Activated naive CD8-positive, alpha-beta T cell (primary cell): ENCODE results near the gene COL5A3.
"Not testable (repeated sequence)": the region's sequence is repeated elsewhere in the genome, so short reads cannot be mapped to it uniquely, and the experiment has no call there.

ENCODE experiments used
- H3K27ac Mint-ChIP-seq: one replicate; pipeline ENCODE4 v1.8.0; 2021; ENCODE audit warnings: mixed read lengths
- H3K27me3 Mint-ChIP-seq: one replicate; pipeline ENCODE4 v1.8.0; 2021; ENCODE audit warnings: mixed read lengths
- H3K36me3 Mint-ChIP-seq: one replicate; pipeline ENCODE4 v1.8.0; 2021; ENCODE audit warnings: mixed read lengths
- H3K4me1 Mint-ChIP-seq: one replicate; pipeline ENCODE4 v1.8.0; 2021; ENCODE audit warnings: low read depth, mixed read lengths
- H3K4me3 Mint-ChIP-seq: one replicate; pipeline ENCODE4 v1.8.0; 2021; ENCODE audit warnings: mild to moderate bottlenecking, mixed read lengths
- H3K9me3 Mint-ChIP-seq: one replicate; pipeline ENCODE4 v1.8.0; 2021; ENCODE audit warnings: low read depth, mixed read lengths

The COL5A3 gene

DNA sequence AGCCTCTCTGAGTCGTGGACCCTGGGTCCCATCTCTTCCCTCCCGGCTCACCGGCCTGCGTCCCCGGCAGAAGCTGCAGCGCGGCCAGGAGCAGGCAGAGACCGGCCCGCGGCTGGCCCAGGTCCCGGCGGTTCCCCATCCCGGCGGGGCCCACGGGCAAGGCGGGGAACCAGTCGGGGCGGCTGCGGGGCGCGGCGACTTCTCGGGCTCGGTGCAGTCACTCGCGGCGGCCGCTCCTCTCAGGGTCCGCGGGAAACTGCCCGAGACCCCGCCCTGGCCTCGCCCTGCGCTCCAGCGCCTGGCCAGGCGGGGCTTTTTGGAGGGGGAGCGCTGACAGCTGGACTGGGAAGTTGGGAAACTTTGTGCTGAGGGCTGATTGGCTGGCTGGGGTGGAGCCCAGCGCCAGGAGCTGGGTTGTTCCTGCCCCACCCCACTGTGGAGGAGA, at the start of gene COL5A3:
COL5A3 (minus strand) TSS at position 258 of the 445 bp plus-strand sequence; CDS start at position 139, 119 bp downstream.
- peak within 1 kb of the TSS; percentile 65 for H3K4me3 Mint-ChIP-seq
- no peak within 1 kb of the TSS for H3K27ac Mint-ChIP-seq
- peaks cover 14% of the 10 kb centered on the region for H3K4me1 Mint-ChIP-seq
- H3K27me3 Mint-ChIP-seq: peaks cover 47% of the 10 kb centered on the region
- peaks cover 2% of the 10 kb centered on the region for H3K36me3 Mint-ChIP-seq
- H3K9me3 Mint-ChIP-seq: no peaks in the 10 kb centered on the region

DNA sequence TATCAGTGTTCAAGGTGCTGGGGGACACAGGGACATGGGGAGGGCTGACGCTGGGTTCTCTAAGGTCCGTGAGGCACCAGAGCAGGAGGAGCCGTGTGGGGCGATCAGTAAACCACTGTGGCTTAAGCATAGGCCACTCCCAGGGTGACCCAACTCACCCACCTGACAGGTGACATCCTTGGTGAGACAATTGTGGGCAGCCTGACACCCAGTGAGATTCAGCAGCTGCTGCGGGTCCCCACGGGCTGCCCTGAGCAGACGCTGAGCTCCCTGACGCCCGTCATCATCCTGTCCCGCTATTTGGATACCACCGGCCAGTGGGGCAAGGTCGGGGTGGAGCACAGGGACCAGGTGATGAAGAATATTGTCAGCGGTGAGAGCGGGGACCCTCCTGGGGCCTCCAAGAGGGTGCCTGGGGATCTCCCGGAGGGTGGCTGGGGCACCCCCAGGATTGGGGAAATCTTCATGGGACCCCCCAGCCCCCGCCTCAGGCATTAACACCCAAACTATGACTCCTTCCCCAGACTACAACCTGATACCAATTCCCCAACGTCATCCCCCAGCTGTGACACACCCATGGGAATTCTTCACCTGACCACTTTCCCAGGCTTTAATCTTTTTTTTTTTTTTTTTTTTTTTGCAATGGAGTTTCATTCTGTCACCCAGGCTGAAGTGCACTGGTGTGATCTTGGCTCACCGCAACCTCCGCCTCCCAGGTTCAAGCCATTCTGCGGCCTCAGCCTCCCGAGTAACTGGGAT, 42.5 kb upstream of the COL5A3 start:
- Mint-ChIP-seq H3K36me3 (no peaks in the 10 kb centered on the region), H3K4me1 (no peaks in the 10 kb centered on the region), H3K27ac (no peak overlapping the region), H3K27me3 (no peaks in the 10 kb centered on the region), H3K4me3 (no peak overlapping the region), H3K9me3 (no peaks in the 10 kb centered on the region)

- Mint-ChIP-seq H3K4me1 (no peaks in the 10 kb centered on the region), H3K9me3 (peaks cover 3% of the 10 kb centered on the region), H3K36me3 (no peaks in the 10 kb centered on the region), H3K27ac (no peak overlapping the region), H3K27me3 (peaks cover 9% of the 10 kb centered on the region), H3K4me3 (no peak overlapping the region)
Observed at GRCh38 chr19:10049626-10050025, 39.3 kb upstream of the COL5A3 start.

DNA sequence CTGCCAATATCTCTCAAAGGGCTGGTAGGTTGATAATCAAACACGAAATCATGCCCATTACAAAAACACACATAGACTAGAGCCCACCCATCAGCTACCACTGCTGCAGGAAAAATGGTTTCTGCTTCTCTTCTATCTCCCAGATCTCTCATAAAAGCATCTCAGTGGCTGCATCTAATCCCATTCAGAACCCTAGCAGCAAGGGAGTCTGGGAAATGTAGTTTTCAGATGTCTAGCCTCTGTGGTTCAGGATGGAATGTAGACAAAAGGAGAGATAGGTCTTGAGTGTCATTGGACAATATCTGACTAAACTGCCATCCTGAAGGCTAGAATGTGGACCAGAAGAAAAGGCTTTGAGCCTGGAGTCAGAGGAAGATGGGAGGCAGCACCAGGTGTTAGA, 35.1 kb upstream of the COL5A3 start:
- Mint-ChIP-seq H3K4me3 (no peak overlapping the region), H3K4me1 (no peaks in the 10 kb centered on the region), H3K27ac (no peak overlapping the region), H3K9me3 (peaks cover 9% of the 10 kb centered on the region), H3K36me3 (peaks cover 7% of the 10 kb centered on the region), H3K27me3 (peaks cover 17% of the 10 kb centered on the region)

DNA sequence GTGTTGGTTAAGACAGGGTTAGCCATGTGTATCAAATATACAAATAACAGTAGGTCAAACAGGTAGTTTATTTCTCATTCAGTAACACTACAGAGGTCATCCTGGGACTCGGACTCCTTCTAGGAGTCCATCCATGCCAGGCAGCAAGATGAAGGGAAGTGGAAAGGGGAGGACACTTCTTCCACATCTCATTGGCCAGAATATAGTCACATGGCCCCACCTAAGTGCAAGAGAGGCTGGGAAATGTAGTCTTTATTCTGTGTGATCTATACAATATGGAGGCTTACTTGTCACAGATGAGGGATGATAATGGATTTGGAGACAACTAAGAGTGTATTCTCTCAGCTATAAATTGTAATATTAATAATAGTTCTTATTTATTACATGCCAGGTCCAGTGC, 34.1 kb upstream of the COL5A3 start:
- Mint-ChIP-seq H3K27me3 (peaks cover 17% of the 10 kb centered on the region), H3K4me3 (no peak overlapping the region), H3K4me1 (no peaks in the 10 kb centered on the region), H3K9me3 (peaks cover 9% of the 10 kb centered on the region), H3K36me3 (peaks cover 7% of the 10 kb centered on the region), H3K27ac (no peak overlapping the region)

DNA sequence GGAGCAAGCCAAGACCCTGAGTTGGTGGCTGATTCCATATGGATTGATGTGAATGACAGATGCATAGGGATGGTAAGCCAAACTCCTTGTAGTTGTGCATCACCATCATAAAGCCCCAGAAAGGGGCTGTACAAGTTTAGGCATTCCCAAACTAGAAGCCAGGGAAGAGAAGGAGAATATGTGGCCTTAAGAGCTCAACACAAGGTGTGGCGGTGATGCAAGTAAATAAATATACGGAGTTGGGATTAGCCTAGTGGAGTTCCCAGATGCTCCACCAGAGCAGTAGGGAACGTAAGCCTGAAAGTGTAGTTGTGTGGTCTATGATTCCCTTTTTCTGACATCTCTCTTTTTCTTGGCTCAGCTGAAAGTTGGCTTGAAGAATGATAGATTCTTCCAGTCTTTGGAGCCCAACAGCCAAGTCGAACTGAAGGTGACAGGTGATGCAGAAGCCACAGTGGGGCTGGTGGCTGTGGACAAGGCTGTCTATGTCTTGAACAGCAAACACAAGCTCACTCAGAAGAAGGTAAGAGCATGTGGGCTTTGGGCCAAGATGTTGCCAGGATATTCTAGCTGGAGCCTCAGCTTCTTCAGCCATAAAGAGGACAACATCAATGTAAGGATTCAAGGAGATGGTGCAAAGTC, 33.1 kb upstream of the COL5A3 start:
- Mint-ChIP-seq H3K27ac (no peak overlapping the region), H3K4me1 (no peaks in the 10 kb centered on the region), H3K36me3 (peaks cover 7% of the 10 kb centered on the region), H3K27me3 (peaks cover 21% of the 10 kb centered on the region), H3K9me3 (peaks cover 9% of the 10 kb centered on the region), H3K4me3 (no peak overlapping the region)

DNA sequence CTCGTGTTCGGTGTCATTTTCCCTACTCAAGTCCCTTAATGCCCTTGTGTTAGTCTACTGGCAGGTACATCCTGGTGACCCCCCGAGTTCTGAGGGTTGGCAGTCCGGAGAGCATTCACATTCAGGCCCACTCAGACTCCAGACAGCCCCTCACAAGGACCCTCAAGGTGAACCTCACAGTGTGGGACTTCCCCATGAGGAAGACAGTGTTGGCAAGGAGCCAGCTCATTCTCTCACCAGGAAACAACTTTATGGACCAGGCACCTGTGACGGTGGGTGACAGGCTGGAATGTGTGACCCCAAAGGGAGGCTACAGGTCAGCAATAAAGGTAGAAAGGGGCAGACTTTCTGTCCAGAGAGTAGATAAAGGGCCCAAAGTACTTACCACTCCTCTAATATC, 27.5 kb upstream of the COL5A3 start:
- no peaks in the 10 kb centered on the region for H3K9me3 Mint-ChIP-seq
- no peak overlapping the region for H3K27ac Mint-ChIP-seq
- H3K4me3 Mint-ChIP-seq: no peak overlapping the region
- H3K27me3 Mint-ChIP-seq: peaks cover 15% of the 10 kb centered on the region
- H3K36me3 Mint-ChIP-seq: no peaks in the 10 kb centered on the region
- H3K4me1 Mint-ChIP-seq: no peaks in the 10 kb centered on the region

DNA sequence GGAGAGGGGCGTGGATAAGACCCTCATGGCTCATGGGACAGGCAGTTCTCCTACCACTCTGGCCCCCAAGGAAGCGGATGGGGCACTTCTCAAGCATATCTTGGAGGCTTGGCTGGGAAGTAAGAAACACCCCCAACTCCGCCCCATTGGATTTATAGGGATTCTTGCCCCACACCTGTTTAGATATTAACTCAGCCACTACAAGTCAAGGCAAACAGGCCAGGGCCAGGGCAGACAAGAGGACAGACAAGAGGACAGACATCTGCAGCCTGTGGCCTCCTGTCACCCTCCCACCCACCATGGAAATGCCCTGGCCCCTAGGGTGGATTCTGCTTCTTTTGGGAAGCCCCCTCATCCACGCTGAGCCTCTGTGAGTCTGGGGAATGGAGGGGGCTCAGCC, 27.1 kb upstream of the COL5A3 start:
- Mint-ChIP-seq H3K9me3 (no peaks in the 10 kb centered on the region), H3K27me3 (peaks cover 18% of the 10 kb centered on the region), H3K27ac (no peak overlapping the region), H3K4me3 (no peak overlapping the region), H3K36me3 (no peaks in the 10 kb centered on the region), H3K4me1 (no peaks in the 10 kb centered on the region)

DNA sequence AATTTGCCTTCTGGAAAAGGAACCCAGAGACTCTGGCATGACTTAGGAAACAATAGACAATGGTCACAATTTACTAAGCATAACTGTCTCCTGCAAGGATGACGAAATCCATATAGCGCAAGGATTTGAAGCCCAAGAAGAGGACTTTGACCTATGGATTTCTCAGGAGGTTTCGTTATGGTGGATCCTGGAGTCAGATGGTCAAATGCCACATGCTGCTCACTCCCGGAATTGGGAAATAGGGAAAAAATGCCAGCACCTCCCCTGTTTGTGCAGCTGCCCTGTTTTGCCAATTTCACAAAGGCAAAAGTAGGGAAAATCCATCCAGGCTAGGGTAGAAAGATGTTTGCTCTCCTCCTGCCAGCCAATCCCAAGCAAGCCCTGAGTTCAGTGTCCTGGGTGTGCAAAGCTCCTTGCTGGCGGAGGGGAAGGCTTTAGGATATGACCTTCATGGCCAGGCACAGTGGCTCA, 26.3 kb upstream of the COL5A3 start:
- Mint-ChIP-seq H3K9me3 (no peaks in the 10 kb centered on the region), H3K4me3 (no peak overlapping the region), H3K27me3 (peaks cover 22% of the 10 kb centered on the region), H3K36me3 (no peaks in the 10 kb centered on the region), H3K4me1 (no peaks in the 10 kb centered on the region), H3K27ac (no peak overlapping the region)

DNA sequence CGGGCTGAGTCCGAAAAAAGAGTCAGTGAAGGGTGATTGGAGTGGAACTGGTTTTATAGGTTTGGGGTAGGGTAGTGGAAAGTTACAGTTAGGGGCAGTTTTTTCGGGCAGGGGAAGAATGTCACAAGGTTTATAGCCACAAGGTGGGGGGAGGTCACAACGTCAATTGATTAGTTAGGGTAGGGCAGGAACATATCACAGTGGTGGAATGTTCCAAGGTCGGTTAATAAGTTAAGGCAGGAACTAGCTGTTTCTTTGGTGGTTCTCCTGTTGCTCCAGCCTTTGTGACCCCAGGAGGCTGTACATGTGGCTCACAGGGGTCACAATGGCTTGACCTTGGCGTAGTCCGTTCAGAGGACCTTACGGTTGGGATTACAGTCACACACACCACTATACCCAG, 23.3 kb upstream of the COL5A3 start:
- H3K36me3 Mint-ChIP-seq: no peaks in the 10 kb centered on the region
- H3K9me3 Mint-ChIP-seq: no peaks in the 10 kb centered on the region
- H3K4me1 Mint-ChIP-seq: no peaks in the 10 kb centered on the region
- no peak overlapping the region for H3K4me3 Mint-ChIP-seq
- H3K27me3 Mint-ChIP-seq: peaks cover 17% of the 10 kb centered on the region
- no peak overlapping the region for H3K27ac Mint-ChIP-seq

DNA sequence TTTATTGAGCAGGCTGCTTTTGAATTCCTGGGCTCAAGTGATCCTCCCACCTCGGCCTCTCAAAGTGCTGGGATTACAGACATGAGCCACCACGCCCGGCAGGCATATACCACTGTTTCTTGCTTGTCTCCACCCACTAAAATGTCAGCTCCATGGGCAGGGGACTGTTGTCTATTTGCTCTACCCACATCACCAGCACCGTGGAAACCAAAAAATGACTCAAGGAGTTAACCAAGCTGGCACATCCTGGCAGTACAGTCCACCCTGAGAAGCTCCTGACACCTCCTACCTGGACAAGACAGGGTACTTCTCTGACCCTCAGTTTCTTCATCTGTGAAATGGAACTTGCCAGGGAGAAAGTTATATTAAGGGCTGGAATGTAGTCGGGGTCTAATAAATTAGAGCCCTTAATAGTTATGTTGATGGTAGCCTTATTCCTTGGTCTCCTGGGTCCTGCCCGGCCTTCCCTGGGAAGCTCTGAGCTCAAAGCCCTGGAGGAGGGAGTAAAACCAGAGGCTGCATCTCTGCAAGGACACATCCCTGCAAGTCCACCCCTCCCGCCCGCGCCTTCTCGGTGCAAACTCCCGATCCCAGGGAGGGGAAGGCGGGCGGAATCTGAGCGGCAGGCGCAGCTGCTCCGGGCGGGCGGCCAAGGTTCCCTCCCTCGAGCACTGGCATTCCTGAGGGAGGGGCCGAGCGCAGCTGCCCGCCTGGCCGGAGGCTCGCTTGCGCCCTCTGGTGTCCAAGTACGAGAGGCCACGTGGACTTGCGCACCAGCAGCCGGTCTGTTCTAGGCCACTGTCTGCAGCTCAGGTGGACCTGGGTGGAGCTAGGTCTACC, 17.1 kb upstream of the COL5A3 start:
- Mint-ChIP-seq H3K9me3 (no peaks in the 10 kb centered on the region), H3K27me3 (peaks cover 9% of the 10 kb centered on the region), H3K27ac (no peak overlapping the region), H3K4me3 (no peak overlapping the region), H3K36me3 (no peaks in the 10 kb centered on the region), H3K4me1 (peaks cover 2% of the 10 kb centered on the region)

- no peak overlapping the region for H3K4me3 Mint-ChIP-seq
Observed at GRCh38 chr19:10026744-10027143, 16.4 kb upstream of the COL5A3 start.

GRCh38 chr19:10023096-10023495, 12.8 kb upstream of the COL5A3 start:
- not testable (repeated sequence) for H3K27ac Mint-ChIP-seq, H3K4me3 Mint-ChIP-seq, H3K9me3 Mint-ChIP-seq, H3K36me3 Mint-ChIP-seq, H3K27me3 Mint-ChIP-seq, H3K4me1 Mint-ChIP-seq

More at GRCh38 chr19:10026744-10027143, 16.4 kb upstream of the COL5A3 start:
- Mint-ChIP-seq H3K27me3 (peaks cover 5% of the 10 kb centered on the region), H3K4me1 (peaks cover 2% of the 10 kb centered on the region), H3K36me3 (no peaks in the 10 kb centered on the region), H3K9me3 (no peaks in the 10 kb centered on the region), H3K27ac (no peak overlapping the region)

DNA sequence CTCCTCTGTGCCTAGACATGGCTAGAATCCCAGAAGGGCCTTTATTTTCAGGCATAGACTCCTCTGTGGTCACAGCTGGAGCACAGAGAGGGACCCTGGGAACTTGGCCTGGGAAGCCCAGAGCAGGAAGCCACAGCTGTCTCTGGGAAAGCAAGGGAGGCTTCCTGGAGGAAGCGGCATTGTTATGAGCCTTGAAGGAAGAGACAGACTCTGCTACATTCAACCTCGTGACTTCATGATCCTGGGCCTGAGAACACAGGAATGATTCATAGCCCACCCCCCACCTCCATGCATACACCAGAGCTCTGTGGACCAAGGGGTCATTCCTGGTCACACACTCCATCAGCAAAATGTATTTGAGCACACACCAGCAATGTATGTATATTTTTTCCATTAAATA, 11.6 kb upstream of the COL5A3 start:
- H3K27me3 Mint-ChIP-seq: peaks cover 3% of the 10 kb centered on the region
- H3K4me1 Mint-ChIP-seq: no peaks in the 10 kb centered on the region
- no peaks in the 10 kb centered on the region for H3K9me3 Mint-ChIP-seq
- H3K4me3 Mint-ChIP-seq: no peak overlapping the region
- no peak overlapping the region for H3K27ac Mint-ChIP-seq
- H3K36me3 Mint-ChIP-seq: no peaks in the 10 kb centered on the region

GRCh38 chr19:10021446-10021845, 11.1 kb upstream of the COL5A3 start:
- Mint-ChIP-seq H3K4me3 (no peak overlapping the region), H3K9me3 (no peaks in the 10 kb centered on the region), H3K4me1 (no peaks in the 10 kb centered on the region), H3K27ac (no peak overlapping the region), H3K36me3 (no peaks in the 10 kb centered on the region), H3K27me3 (peaks cover 3% of the 10 kb centered on the region)
